Ishikawa (cell line): ENCODE data around the gene SBK3.

Source experiments
- CEBPB ChIP-seq: IDR thresholded peaks from 2 replicates; pipeline ENCODE4 v1.6.1; 2012
- CREB1 ChIP-seq: IDR thresholded peaks from 2 replicates; pipeline ENCODE4 v1.6.1; 2012; ENCODE audit warnings: low read depth
- EGR1 ChIP-seq: IDR thresholded peaks from 2 replicates; pipeline ENCODE4 v1.6.1; 2012
- EP300 ChIP-seq: IDR thresholded peaks from 2 replicates; pipeline ENCODE4 v1.6.1; 2012; ENCODE audit warnings: borderline replicate concordance
- FOXM1 ChIP-seq: IDR thresholded peaks from 2 replicates; pipeline ENCODE4 v1.6.1; 2012; ENCODE audit warnings: low read depth, borderline replicate concordance
- NFIC ChIP-seq: IDR thresholded peaks from 2 replicates; pipeline ENCODE4 v1.6.1; 2012
- RAD21 ChIP-seq: IDR thresholded peaks from 2 replicates; pipeline ENCODE4 v1.6.1; 2012; ENCODE audit warnings: low read depth
- TAF1 ChIP-seq: IDR thresholded peaks from 2 replicates; pipeline ENCODE4 v1.6.1; 2012; ENCODE audit warnings: low read depth, mild to moderate bottlenecking
- TCF12 ChIP-seq: IDR thresholded peaks from 2 replicates; pipeline ENCODE4 v1.6.1; 2012; ENCODE audit warnings: low read depth
- TEAD4 ChIP-seq: IDR thresholded peaks from 2 replicates; pipeline ENCODE4 v1.6.1; 2012
- YY1 ChIP-seq: IDR thresholded peaks from 2 replicates; pipeline ENCODE4 v1.6.1; 2012; ENCODE audit warnings: low read depth
- ZBTB7A ChIP-seq: IDR thresholded peaks from 2 replicates; pipeline ENCODE4 v1.6.1; 2012; ENCODE audit warnings: low read depth
- TF ChIP-seq, protein P1 (sequence below): IDR thresholded peaks from 2 replicates; pipeline ENCODE4 v1.6.1; 2012
- TF ChIP-seq, protein P2 (sequence below): IDR thresholded peaks from 2 replicates; pipeline ENCODE4 v1.6.1; 2012; ENCODE audit warnings: low read depth, mild to moderate bottlenecking
- TF ChIP-seq, protein P3 (sequence below): IDR thresholded peaks from 2 replicates; pipeline ENCODE4 v1.6.1; 2012

The SBK3 gene

GRCh38 chr19:55584871-55585270 lies 39.5 kb upstream of the SBK3 start:
- TF ChIP-seq EP300, result no peak
- no peak for TF ChIP-seq YY1
- TF ChIP-seq TAF1, result no peak
- no peak for TF ChIP-seq TEAD4

- TF ChIP-seq TAF1 (no peak), TEAD4 (no peak), RAD21 (no peak), FOXM1 (no peak), YY1 (no peak), CEBPB (no peak)
- TF ChIP-seq, protein P1, sequence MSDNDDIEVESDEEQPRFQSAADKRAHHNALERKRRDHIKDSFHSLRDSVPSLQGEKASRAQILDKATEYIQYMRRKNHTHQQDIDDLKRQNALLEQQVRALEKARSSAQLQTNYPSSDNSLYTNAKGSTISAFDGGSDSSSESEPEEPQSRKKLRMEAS, result no peak
- TF ChIP-seq, protein P2, sequence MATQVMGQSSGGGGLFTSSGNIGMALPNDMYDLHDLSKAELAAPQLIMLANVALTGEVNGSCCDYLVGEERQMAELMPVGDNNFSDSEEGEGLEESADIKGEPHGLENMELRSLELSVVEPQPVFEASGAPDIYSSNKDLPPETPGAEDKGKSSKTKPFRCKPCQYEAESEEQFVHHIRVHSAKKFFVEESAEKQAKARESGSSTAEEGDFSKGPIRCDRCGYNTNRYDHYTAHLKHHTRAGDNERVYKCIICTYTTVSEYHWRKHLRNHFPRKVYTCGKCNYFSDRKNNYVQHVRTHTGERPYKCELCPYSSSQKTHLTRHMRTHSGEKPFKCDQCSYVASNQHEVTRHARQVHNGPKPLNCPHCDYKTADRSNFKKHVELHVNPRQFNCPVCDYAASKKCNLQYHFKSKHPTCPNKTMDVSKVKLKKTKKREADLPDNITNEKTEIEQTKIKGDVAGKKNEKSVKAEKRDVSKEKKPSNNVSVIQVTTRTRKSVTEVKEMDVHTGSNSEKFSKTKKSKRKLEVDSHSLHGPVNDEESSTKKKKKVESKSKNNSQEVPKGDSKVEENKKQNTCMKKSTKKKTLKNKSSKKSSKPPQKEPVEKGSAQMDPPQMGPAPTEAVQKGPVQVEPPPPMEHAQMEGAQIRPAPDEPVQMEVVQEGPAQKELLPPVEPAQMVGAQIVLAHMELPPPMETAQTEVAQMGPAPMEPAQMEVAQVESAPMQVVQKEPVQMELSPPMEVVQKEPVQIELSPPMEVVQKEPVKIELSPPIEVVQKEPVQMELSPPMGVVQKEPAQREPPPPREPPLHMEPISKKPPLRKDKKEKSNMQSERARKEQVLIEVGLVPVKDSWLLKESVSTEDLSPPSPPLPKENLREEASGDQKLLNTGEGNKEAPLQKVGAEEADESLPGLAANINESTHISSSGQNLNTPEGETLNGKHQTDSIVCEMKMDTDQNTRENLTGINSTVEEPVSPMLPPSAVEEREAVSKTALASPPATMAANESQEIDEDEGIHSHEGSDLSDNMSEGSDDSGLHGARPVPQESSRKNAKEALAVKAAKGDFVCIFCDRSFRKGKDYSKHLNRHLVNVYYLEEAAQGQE, result no peak
- TF ChIP-seq, protein P3, sequence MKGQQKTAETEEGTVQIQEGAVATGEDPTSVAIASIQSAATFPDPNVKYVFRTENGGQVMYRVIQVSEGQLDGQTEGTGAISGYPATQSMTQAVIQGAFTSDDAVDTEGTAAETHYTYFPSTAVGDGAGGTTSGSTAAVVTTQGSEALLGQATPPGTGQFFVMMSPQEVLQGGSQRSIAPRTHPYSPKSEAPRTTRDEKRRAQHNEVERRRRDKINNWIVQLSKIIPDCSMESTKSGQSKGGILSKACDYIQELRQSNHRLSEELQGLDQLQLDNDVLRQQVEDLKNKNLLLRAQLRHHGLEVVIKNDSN, result no peak
Observed at GRCh38 chr19:55581823-55582223, 36.5 kb upstream of the SBK3 start.

GRCh38 chr19:55581145-55581822 lies 35.9 kb upstream of the SBK3 start:
- TF ChIP-seq, protein P2, result peak; percentile 97
- TF ChIP-seq, protein P1, result 0 out of 2 replicates have a peak, but pooled peaks have one; percentile 16
- TF ChIP-seq, protein P3, result no peak
- no peak for TF ChIP-seq CEBPB

- 0 out of 2 replicates have a peak, but pooled peaks have one; percentile 43 for TF ChIP-seq TCF12
- TF ChIP-seq, protein P3, result peak; percentile 57; the same call in 1 of the 2 replicates
- TF ChIP-seq, protein P1, result peak; percentile 74
- TF ChIP-seq, protein P2, result no peak
- TF ChIP-seq NFIC, result peak; percentile 28; the same call in 1 of the 2 replicates
- TF ChIP-seq ZBTB7A, result peak; percentile 83; the same call in 1 of the 2 replicates
- no peak for TF ChIP-seq FOXM1
- no peak; the same call in 1 of the 2 replicates for TF ChIP-seq TAF1
- TF ChIP-seq TEAD4, result 0 out of 2 replicates have a peak, but pooled peaks have one; percentile 29
- peak; percentile 9; the same call in 1 of the 2 replicates for TF ChIP-seq CEBPB
- no peak for TF ChIP-seq RAD21
- no peak for TF ChIP-seq EP300
- TF ChIP-seq EGR1, result no peak
- TF ChIP-seq YY1, result peak; percentile 70
- TF ChIP-seq CREB1, result no peak
Observed at GRCh38 chr19:55580628-55581144, 35.3 kb upstream of the SBK3 start, which contains the start of gene ZNF579. ZNF579 (minus strand) TSS chr19:55580848; CDS start chr19:55579639, 1,209 bp downstream.
